GM12874 (cell line): ENCODE measurements around the gene B4GALT3.

ENCODE experiments used
- CTCF ChIP-seq: IDR thresholded peaks from 2 replicates; pipeline ENCODE4 v1.5.1; 2011; ENCODE audit warnings: low read depth, mild to moderate bottlenecking, control low read depth, low read length, moderate library complexity; ENCODE audit not compliant: insufficient read depth

B4GALT3 gene

DNA sequence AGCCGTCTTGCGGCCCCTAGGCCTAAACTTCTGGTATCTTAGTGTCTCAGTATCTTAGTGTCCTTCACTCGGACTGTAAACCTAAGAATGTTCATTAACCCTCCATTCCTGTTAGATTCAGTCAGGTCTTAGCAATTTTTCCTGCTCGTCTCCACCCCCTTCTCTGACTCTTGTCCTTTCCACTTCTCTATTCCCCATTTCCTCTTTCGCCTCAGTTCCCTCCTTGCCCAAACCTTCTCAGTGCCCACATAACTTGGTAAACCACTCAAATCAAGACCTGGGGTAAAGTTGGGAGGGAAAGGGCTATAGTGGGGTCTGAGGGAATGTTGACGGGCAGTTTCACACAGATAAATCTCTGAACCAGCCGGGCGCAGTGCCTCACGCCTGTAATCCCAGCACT is 37.1 kb upstream of the B4GALT3 start:
- no peak for TF ChIP-seq CTCF

DNA sequence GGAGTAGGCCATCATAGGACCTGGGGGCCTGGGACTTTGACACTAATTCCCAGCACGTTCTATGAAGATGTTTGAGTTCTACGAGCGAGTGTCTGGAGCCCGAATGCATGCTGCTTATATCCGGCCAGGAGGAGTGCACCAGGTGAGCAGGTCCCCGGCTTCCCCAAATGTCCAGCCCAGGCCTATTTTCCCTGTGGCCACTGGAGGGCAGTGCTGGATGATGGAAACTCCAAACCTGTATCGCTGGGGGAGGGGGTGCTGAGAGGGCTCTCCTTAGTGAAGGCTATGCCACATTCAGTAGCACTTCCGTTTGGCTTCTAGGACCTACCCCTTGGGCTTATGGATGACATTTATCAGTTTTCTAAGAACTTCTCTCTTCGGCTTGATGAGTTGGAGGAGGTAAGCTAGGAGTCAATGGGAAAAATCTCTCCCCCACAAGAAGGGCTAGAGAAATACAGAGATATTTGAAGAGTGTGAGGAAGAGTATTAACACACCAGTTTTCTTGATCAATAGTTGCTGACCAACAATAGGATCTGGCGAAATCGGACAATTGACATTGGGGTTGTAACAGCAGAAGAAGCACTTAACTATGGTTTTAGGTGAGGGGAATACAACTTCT is 32.6 kb upstream of the B4GALT3 start:
- peak; percentile 89 for TF ChIP-seq CTCF

- TF ChIP-seq CTCF = no peak
Measured at GRCh38 chr1:161207173-161207572, 29.9 kb upstream of the B4GALT3 start.

DNA sequence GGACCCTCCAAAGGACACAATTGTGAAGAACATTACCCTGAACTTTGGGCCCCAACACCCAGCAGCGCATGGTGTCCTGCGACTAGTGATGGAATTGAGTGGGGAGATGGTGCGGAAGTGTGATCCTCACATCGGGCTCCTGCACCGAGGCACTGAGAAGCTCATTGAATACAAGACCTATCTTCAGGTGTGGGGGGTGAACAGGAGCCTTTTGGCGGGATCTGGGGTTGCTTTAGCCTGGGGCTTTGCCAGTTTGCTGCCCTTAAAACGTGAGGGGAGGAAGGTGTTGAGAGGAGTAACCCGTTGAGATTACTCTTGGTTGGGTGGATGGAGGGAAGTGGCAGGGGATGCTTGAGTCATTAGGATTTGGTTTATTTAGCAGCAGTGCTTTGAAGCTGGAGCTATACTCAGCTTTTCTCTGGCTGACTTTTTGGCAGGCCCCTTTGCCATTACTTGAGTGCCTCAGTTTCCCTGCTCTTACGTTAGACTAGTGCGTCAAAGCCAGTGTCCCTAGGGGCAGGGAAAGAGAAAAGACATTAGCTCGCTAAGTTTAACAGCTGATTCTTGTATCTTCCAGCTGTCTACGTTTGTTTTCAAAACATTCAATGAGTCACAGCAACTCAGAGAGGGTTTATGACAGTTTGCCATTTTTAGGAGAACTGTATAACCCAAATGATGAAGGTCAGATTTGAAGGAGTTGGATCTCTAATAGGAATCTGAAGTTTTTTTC is 29.3 kb upstream of the B4GALT3 start:
- no peak for TF ChIP-seq CTCF

GRCh38 chr1:161201836-161202712 is 24.8 kb upstream of the B4GALT3 start, which contains the start of gene NDUFS2:
TSS of gene NDUFS2 (plus strand) at chr1:161202367. CDS start at chr1:161202386, 19 bp downstream.
- TF ChIP-seq CTCF = 0 out of 2 replicates have a peak, but pooled peaks have one; percentile 24

DNA sequence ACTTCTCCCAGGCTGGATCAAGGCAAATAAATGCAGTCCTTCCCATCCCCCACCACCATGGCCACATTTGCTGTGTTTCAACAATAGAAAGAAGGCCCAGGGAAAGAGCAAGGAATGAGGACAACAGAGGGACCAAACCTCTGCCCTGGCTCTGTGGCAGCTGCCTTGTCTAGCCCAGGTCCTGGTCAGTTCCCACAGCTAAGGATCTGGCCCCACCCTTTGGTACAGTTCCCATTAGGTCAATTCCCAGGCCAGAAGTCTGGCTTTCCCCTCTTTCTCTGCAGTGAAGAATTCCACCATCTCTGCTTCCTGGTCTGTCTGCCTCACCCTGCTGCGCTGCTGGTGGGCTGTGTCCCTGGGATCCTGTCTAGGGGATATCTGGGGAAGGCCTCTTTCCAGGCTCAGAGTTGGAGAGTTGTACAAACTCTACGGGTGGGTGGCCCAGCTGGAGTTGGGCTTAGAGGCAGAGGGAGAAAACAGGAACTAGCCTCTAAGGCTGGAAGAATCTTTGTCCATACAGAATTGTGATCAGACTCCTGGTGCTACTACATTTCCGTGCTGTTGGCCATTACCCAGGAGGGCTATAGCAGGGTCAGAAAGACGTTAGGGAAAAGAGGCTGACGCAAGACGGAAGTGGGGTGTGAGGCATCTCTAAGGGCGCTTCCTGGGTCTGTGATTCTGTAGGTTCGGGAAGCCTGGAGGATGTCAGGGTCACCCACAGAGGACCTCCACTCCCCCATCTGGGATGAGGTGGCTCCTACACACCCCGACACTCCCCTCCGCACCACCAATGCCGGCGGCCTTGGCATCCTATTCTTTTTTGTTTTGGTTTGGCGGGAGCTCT is 23.9 kb upstream of the B4GALT3 start:
- TF ChIP-seq CTCF = no peak
